Memory B cell (primary cell): ENCODE results near the gene SH3GL3.

Experiments used
- ATAC-seq: fragments of 150-1000 bp; cut with Tn5 transposase; 2 replicates; pipeline ENCODE4 v1.10.0; 2021; ENCODE audit warnings: low read depth, mild to moderate bottlenecking, moderate library complexity
- DNase-seq, 2 donors: peaks; one replicate each; pipeline ENCODE4 v3.0.0; 2022; ENCODE audit warnings: low spot score in 2 of 2
- H3K27ac Mint-ChIP-seq: one replicate; pipeline ENCODE4 v1.8.0; 2022; ENCODE audit warnings: mild to moderate bottlenecking, moderate library complexity, mixed read lengths
- H3K27me3 Mint-ChIP-seq: one replicate; pipeline ENCODE4 v1.8.0; 2022; ENCODE audit warnings: mixed read lengths
- H3K36me3 Mint-ChIP-seq: one replicate; pipeline ENCODE4 v1.8.0; 2022; ENCODE audit warnings: mild to moderate bottlenecking, mixed read lengths
- H3K4me1 Mint-ChIP-seq: one replicate; pipeline ENCODE4 v1.8.0; 2022; ENCODE audit warnings: mixed read lengths
- H3K4me3 Mint-ChIP-seq: one replicate; pipeline ENCODE4 v1.8.0; 2022; ENCODE audit warnings: mild to moderate bottlenecking, moderate library complexity, mixed read lengths
- H3K9me3 Mint-ChIP-seq: one replicate; pipeline ENCODE4 v1.8.0; 2022; ENCODE audit warnings: mixed read lengths

The SH3GL3 gene

DNA sequence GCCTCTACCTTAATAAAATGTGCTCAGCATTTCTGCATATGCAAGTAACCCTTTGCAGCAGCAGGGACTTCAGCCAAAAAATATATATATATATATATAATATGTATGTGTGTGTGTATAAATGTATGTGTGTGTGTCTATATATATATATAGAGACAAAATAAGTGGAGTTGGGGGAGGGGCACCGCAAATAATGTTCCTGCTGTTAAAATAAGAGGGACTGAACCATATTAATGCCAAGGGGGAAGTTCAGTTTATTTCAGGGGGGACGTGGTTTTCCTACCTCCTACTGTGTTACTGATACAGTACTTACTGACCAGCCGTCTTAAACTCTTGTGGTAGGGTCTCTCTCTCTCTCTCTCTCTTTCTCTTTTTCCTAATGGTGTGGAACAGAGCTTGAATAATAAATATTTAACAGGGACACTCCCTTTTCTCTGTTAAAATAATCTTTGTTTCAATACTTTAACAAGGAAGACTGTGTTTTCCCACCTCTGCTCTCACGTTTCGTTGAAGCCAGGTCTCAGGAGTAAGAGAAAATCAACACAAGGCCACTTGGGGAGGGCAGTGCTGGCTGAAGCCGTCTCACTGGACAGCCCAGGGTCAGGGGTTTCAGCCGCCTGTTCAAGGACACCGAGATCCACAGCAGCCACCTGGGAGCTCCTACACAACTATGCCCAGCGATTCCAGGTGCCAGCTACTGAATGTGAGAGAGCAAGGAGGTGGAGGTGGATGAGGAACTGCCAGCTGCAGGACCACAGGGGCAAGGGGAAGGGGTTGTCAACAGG is 164.0 kb downstream of the SH3GL3 start:
- Mint-ChIP-seq H3K4me1 (no peaks in the 10 kb centered on the region), H3K9me3 (no peaks in the 10 kb centered on the region), H3K36me3 (no peaks in the 10 kb centered on the region), H3K27me3 (no peaks in the 10 kb centered on the region), H3K27ac (no peak overlapping the region), H3K4me3 (no peak overlapping the region)
- DNase-seq, result no peak
- no peak for ATAC-seq

DNA sequence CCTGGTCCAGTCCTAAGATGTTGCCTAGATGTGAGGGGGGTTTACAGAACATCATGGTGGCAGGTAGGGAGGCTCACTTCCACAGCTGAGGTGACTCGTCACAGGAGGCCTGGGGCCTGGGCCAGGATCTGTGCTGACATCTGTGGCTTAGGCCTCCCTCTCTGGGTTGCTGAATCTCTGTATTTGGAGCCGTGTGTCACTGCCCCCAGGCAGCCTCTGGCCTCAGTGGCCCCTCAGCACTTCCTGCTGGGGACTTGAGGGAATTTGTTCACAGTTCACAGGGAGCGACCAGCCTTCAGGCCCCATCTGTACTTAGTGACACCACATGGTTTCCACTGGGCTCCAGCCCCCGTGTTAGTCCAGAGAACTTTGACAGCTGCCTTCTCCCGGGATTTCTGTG is 165.1 kb downstream of the SH3GL3 start:
- no peaks in the 10 kb centered on the region for H3K4me1 Mint-ChIP-seq
- no peaks in the 10 kb centered on the region for H3K27me3 Mint-ChIP-seq
- no peaks in the 10 kb centered on the region for H3K9me3 Mint-ChIP-seq
- no peak overlapping the region for H3K27ac Mint-ChIP-seq
- DNase-seq (no peak), ATAC-seq (no peak)
- no peaks in the 10 kb centered on the region for H3K36me3 Mint-ChIP-seq
- no peak overlapping the region for H3K4me3 Mint-ChIP-seq

DNA sequence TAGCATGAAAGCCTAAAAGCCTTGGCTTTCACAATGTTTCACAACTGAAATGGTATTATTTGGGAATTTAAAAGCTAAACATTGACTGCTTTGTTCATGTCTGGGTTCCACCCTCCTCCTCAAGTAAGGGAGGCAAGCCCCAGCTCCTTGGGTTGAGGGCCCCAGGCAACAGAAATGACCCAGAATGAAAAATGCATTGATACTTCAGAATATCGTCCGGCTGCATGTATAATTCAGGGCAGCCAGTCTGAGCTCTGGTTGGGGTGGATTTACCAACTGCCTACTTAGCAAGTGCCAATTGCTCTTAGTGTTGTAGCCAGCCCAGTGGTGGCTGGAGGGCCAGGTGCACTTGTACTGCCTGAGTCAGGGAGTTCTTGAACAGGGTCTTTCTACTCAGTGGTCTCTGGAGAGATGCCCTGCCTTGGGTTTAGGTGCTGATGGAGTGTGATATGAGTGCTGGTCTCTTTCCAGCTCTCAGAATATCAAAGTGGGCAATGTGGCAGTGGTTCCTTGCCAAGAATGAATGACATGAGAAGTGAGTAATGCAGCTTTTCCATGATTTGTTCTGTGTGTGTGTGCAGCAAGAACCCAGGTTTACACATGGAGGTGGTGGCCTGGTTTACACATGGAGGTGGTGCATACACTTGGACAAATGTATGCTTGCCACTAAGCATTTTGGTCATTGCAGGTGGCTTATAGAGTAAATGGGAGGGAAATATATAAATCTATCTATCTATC is 165.9 kb downstream of the SH3GL3 start:
- ATAC-seq (no peak), DNase-seq (no peak)
- Mint-ChIP-seq H3K4me1 (no peaks in the 10 kb centered on the region), H3K9me3 (no peaks in the 10 kb centered on the region), H3K36me3 (no peaks in the 10 kb centered on the region), H3K27me3 (no peaks in the 10 kb centered on the region), H3K4me3 (no peak overlapping the region), H3K27ac (no peak overlapping the region)

DNA sequence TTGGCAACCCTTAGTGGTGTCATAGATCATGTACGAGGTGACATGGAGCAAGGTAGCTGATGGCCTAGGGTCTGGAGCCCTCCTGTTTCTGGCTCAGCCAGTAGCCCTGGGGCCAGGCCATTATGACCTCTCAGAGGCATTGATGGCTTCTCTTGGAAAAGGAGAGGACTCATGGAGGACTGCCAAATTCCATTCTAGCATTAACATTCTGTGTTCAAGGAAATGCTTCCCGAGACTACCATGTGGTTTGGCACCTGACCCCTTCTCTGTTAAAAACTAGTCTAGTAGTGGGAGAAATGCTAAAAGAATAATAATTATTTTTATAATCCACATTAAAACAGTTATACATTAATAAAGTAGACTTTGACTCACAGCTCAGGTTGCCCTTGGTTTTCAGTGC is 166.6 kb downstream of the SH3GL3 start:
- H3K4me1 Mint-ChIP-seq, result no peaks in the 10 kb centered on the region
- ATAC-seq (no peak), DNase-seq (no peak)
- H3K27me3 Mint-ChIP-seq, result no peaks in the 10 kb centered on the region
- H3K9me3 Mint-ChIP-seq, result no peaks in the 10 kb centered on the region
- H3K36me3 Mint-ChIP-seq, result no peaks in the 10 kb centered on the region
- no peak overlapping the region for H3K4me3 Mint-ChIP-seq
- no peak overlapping the region for H3K27ac Mint-ChIP-seq

DNA sequence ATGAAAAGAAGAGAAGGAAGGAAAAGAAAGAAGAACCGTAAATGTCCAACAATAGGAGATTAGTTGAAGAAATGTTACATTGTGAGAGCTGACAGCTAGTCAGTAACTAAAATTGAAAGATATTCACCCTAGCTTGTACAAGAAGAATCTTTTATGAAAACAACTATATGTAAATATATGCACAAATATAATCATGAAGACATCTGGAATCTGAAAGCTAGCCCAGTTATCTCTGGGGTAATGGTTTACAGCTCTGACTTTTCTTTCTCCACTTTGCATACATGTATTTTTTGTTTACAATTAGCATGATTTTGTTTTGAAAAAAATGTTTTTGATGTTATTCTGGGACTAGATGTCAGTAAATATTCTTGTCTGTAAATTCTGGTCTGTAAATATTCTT is 169.7 kb downstream of the SH3GL3 start:
- ATAC-seq, result no peak
- Mint-ChIP-seq H3K27me3 (no peaks in the 10 kb centered on the region), H3K36me3 (no peaks in the 10 kb centered on the region), H3K4me1 (no peaks in the 10 kb centered on the region), H3K4me3 (no peak overlapping the region), H3K9me3 (peaks cover 2% of the 10 kb centered on the region), H3K27ac (no peak overlapping the region)
- no peak for DNase-seq

DNA sequence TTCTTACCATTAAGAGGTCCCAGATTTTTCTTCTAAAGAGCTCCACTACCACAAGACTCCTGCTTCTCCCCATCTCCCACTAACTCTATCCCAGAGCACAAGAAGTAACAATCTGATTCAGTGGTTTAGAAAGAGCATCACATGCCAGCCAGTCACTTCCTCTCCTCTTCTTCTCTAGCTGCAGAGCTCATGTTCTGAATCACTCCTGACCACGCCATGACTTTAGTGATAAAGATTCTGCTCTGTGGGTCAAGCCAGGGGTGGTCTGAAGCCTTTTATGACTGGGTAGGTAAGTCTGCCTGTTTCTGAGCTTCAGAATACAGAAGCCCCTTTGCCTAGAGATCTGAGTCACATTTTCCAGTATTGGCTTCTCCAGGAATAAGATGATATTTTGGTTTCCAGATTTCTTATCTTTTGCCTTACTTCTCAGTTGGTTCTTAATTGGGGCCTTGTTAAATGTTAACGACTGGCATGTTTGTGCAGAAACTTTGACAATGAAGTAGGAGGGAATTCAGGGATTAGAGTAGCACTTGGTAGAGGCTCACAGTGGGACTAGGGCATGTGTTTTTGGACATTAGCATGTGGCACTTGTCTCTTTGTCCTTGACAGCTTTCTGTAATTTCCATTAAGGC is 179.1 kb downstream of the SH3GL3 start:
- H3K27ac Mint-ChIP-seq, result no peak overlapping the region
- peaks cover 1% of the 10 kb centered on the region for H3K27me3 Mint-ChIP-seq
- H3K36me3 Mint-ChIP-seq, result no peaks in the 10 kb centered on the region
- ATAC-seq (no peak), DNase-seq (no peak)
- H3K4me1 Mint-ChIP-seq, result no peaks in the 10 kb centered on the region
- H3K9me3 Mint-ChIP-seq, result peaks cover 4% of the 10 kb centered on the region
- no peak overlapping the region for H3K4me3 Mint-ChIP-seq

DNA sequence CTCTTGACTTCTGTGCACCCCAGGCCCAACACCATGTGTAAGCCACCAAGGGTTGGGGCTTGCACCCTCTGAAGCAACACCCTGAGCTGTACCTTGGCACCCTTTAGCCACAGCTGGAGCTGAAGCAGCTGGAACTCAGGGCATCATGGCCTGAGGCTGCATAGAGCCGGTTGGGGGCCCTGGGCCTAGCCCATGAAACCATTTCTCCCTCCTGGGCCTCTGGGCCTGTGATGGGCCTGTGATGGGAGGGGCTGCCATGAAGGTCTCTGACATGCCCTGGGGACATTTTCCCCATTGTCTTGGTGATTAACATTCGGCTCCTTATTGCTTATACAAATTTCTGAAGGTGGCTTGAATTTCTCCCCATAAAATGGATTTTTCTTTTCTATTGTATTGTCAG is 184.4 kb downstream of the SH3GL3 start:
- no peaks in the 10 kb centered on the region for H3K27me3 Mint-ChIP-seq
- DNase-seq (no peak), ATAC-seq (no peak)
- H3K9me3 Mint-ChIP-seq, result peaks cover 6% of the 10 kb centered on the region
- H3K4me3 Mint-ChIP-seq, result no peak overlapping the region
- H3K27ac Mint-ChIP-seq, result no peak overlapping the region
- H3K36me3 Mint-ChIP-seq, result no peaks in the 10 kb centered on the region
- no peaks in the 10 kb centered on the region for H3K4me1 Mint-ChIP-seq

DNA sequence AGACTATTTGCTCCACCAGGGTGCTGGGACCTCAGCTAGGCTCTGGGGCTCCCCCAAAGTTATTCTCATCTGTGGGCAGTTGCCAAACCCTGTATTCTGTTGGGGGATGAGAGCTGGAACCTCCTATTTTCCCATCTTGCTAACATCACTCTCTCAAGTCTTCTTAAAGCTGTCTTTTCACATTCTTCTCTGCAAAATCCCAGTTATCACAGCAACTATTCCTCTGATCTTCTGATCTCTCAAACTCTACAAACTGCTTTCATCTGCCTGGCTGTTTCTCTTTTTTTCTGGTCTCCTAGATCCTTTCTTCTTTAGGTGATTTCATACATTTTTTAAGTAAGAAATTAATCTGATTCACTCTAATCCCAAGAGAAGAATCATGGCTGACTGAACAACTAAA is 196.1 kb downstream of the SH3GL3 start:
- ATAC-seq (no peak), DNase-seq (no peak)
- Mint-ChIP-seq H3K36me3 (peaks cover 2% of the 10 kb centered on the region), H3K27ac (no peak overlapping the region), H3K4me1 (no peaks in the 10 kb centered on the region), H3K27me3 (peaks cover 4% of the 10 kb centered on the region), H3K9me3 (peaks cover 14% of the 10 kb centered on the region), H3K4me3 (no peak overlapping the region)

DNA sequence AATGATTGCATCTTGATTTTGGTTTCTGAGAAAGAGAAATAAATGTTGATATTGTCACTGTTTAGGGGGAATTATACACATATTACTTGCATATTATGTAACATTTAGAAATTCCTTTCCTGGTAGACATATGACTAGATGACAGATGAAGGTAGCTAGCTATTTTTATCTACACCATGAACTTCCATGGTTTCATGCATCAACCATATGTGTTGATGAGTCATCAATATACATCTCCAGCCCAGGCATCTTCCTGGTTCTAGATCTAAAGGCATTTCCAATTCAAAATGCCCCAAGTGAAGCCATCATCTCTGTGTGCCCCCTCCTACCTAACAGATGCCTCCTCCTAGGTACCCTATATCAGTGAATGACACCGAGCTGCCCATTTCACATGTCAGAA is 197.3 kb downstream of the SH3GL3 start:
- Mint-ChIP-seq H3K27ac (no peak overlapping the region), H3K36me3 (peaks cover 2% of the 10 kb centered on the region), H3K4me3 (no peak overlapping the region), H3K4me1 (no peaks in the 10 kb centered on the region), H3K27me3 (peaks cover 2% of the 10 kb centered on the region), H3K9me3 (peaks cover 11% of the 10 kb centered on the region)
- ATAC-seq, result no peak
- no peak for DNase-seq

DNA sequence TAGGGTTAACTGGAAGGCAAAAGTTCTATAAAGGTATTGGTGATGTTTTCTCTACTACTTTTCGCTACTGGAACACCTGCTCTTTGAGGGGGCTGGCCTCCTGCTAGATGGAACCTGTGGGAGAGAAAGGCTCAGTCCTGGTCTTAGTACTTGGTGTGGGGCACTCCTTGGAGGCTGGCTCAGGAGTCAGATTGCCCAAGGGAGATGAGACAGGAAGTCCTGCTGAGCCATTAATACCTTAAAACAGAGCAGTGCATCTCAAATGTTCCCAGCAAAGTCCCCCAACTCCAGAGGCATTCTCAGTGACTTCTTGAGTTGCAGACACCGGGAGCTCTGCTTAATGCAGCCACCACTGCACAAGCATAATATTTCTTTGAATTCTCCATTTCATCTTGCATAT is 203.7 kb downstream of the SH3GL3 start:
- Mint-ChIP-seq H3K4me1 (no peaks in the 10 kb centered on the region), H3K27ac (no peak overlapping the region), H3K9me3 (peaks cover 2% of the 10 kb centered on the region), H3K27me3 (peaks cover 3% of the 10 kb centered on the region), H3K4me3 (no peak overlapping the region), H3K36me3 (no peaks in the 10 kb centered on the region)
- DNase-seq (no peak), ATAC-seq (no peak)

DNA sequence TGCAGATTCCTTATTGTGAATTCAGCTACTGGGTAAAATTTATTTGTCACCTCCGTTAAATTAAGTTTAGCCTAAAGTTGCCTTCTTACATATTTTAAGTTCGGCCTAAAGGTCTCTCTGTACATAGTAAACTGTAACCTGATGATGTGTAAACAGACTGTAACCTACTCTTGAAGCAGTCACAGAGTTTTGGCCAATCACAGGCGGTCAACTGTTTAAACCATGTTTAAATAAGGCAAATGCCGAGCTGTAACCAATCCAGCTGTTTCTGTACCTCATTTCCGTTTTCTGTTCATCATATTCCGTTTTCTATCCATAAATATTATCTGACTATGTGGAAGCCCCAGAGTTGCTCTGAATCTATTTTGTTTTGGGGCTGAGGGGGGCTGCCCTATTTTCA is 204.4 kb downstream of the SH3GL3 start:
- Mint-ChIP-seq H3K27ac (no peak overlapping the region), H3K4me3 (no peak overlapping the region)
- DNase-seq, result no peak

DNA sequence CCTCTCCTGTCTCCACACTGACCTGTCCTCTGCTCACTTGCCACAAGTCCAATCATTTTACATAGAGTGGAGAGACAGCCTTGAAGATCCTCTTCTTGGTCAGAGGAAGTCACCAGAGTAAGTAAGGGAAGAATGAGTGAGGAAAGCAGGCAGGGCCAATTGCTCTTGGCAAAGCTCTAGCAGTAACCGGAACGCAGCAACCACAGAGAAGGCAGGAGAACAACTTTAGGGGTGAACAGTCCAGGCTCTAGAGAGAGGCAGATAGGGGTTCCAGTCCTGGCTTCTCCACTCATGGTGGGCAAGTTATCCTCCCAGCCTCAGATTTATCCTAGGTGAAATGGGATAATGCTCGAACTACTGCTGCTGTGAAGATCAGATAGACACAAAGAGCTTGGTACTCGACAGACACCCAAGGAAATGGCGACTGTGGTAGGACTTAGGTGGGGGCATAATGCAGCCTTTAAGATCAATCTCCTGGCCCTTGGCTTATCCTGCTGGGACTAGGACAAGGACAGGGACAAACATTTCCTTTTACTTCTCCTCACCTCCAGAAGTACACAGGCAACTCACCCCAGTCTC is 205.6 kb downstream of the SH3GL3 start:
- DNase-seq, result no peak
- no peak for ATAC-seq
- H3K4me1 Mint-ChIP-seq, result no peaks in the 10 kb centered on the region
- peaks cover 2% of the 10 kb centered on the region for H3K9me3 Mint-ChIP-seq
- no peak overlapping the region for H3K27ac Mint-ChIP-seq
- H3K4me3 Mint-ChIP-seq, result no peak overlapping the region
- H3K27me3 Mint-ChIP-seq, result peaks cover 3% of the 10 kb centered on the region
- no peaks in the 10 kb centered on the region for H3K36me3 Mint-ChIP-seq

More for the DNA sequence above, 204.4 kb downstream of the SH3GL3 start:
- Mint-ChIP-seq H3K9me3 (peaks cover 2% of the 10 kb centered on the region), H3K27me3 (peaks cover 3% of the 10 kb centered on the region), H3K4me1 (no peaks in the 10 kb centered on the region), H3K36me3 (no peaks in the 10 kb centered on the region)
- ATAC-seq, result no peak

DNA sequence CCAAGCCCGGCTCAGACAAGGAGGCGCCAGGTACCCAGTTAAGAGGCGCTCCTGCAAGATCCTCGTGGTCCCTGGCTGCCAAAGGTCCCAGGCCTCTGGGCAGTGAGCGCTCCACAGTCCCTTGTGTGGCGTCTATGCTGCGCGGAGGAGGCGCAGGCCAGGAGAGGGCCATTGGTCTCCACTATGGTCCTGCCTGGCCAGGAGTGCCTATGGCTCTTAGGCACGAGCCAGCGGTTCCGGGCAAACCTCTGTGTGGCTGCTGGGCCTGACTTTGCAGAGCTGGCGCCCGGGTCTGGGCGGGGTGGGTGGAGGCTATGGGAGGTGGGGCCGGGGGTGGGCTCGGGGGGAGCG is 206.1 kb downstream of the SH3GL3 start:
- peaks cover 2% of the 10 kb centered on the region for H3K9me3 Mint-ChIP-seq
- H3K4me3 Mint-ChIP-seq, result no peak overlapping the region
- ATAC-seq (no peak), DNase-seq (no peak)
- H3K36me3 Mint-ChIP-seq, result no peaks in the 10 kb centered on the region
- H3K27ac Mint-ChIP-seq, result no peak overlapping the region
- H3K4me1 Mint-ChIP-seq, result no peaks in the 10 kb centered on the region
- H3K27me3 Mint-ChIP-seq, result peaks cover 3% of the 10 kb centered on the region

DNA sequence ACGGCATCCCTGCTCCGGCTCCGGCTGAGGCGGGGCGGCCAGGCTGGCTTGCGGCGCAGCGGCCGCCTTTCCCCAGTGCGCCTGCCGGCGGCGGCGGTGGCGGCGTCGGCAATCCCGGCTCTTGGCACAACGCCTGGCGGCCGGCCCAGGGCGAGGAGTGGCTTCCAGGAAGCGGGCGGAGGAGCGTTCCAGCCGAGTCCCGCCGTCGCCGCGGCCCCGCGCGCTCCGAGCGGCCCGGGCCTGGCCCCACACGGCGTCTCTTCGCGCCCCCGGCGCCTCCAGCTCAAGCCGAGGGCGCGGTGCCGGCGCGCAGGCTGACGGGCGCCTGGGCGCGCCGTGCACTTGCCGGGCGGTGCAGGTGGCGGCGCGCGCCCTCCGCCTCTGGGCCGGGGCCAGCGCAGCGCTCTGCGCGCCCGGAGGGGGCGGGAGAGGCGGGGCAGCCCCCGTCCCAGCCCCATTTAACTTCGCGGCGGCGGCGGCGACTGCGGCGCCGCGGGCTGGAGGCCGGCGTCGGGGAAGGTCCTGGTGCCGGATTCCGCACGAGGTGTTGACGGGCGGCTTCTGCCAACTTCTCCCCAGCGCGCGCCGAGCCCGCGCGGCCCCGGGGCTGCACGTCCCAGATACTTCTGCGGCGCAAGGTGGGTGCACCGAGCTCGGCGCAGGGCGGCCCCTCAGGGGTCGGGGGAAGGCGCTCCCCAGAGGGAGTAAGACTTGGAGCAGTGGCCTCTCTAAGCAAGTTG is 206.7 kb downstream of the SH3GL3 start, which contains the start of gene ADAMTSL3:
TSS of gene ADAMTSL3 (plus strand) at position 485 of the 740 bp plus-strand sequence. CDS start 1,639 bp downstream, outside the sequence.
- Mint-ChIP-seq H3K27me3 (peaks cover 3% of the 10 kb centered on the region), H3K4me3 (no peak within 1 kb of the TSS), H3K4me1 (no peaks in the 10 kb centered on the region), H3K27ac (no peak within 1 kb of the TSS), H3K36me3 (no peaks in the 10 kb centered on the region), H3K9me3 (peaks cover 2% of the 10 kb centered on the region)
- DNase-seq (no peak), ATAC-seq (no peak)
